OCI-LY3 (cell line): Measurements from ENCODE around the gene LRP5.

ENCODE experiments used
- CTCF ChIP-seq: fragments of 200-600, 300-600 bp; sonication (generic); IDR thresholded peaks from 2 replicates; pipeline ENCODE4 v1.5.1; 2014; ENCODE audit warnings: antibody characterized with exemption, low read length, low read depth
- EZH2phosphoT487 ChIP-seq: fragments of 200-600 bp; shearing (Covaris generic); IDR thresholded peaks from 2 replicates; pipeline ENCODE4 v1.6.1; 2018; ENCODE audit warnings: antibody characterized with exemption, mixed run types, low read depth

DNA sequence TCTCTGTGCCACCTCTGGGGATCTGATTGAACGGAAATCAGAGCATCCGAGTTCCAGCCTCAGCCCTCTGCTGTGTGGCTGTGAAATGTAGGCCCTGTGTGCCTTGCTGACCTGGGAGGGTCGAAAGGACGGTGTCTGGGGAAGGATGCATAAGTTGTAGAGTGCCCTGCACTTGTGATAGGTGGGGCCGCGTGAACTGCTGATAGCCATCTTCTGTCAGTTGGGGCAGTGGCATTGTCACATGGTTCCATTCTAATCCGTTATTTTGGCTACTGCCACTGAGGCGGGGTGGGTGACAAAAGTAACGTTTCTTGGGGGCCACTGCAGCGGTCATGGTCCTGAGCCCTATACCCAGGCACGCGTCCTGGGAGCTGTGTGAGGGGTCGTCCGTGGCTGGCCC is 63.4 kb downstream of the LRP5 start:
- TF ChIP-seq CTCF (no peak), EZH2phosphoT487 (no peak)
